HG02588 (cell line): ENCODE data around the gene ZNF836.
"Not testable (repeated sequence)": the region's sequence is repeated elsewhere in the genome, so short reads cannot be mapped to it uniquely, and the experiment has no call there.

ENCODE experiments used
- ATAC-seq: cut with Tn5 transposase; IDR thresholded peaks from one replicate; pipeline ENCODE4 v1.9.1; 2021; ENCODE audit warnings: mild to moderate bottlenecking, moderate library complexity; ENCODE audit not compliant: unreplicated experiment

Gene ZNF836

GRCh38 chr19:52171321-52172169, at the start of gene ZNF836:
TSS of gene ZNF836 (minus strand) at chr19:52171621. CDS start at chr19:52168072, 3,549 bp downstream.
- peak; percentile 77 for ATAC-seq

GRCh38 chr19:52221031-52221430, 49.6 kb upstream of the ZNF836 start:
- no peak for ATAC-seq

- ATAC-seq: no peak
These were observed 48.2 kb upstream of the ZNF836 start for GRCh38 chr19:52219611-52220010.

GRCh38 chr19:52217576-52217975, 46.2 kb upstream of the ZNF836 start:
- ATAC-seq: no peak

- ATAC-seq: no peak
These were observed 45.0 kb upstream of the ZNF836 start for GRCh38 chr19:52216401-52216800.

GRCh38 chr19:52214241-52214640, 42.8 kb upstream of the ZNF836 start:
- no peak for ATAC-seq

GRCh38 chr19:52212572-52213255, 41.3 kb upstream of the ZNF836 start:
- ATAC-seq: no peak

GRCh38 chr19:52211926-52212571, 40.6 kb upstream of the ZNF836 start:
- ATAC-seq: no peak

GRCh38 chr19:52211203-52211602, 39.8 kb upstream of the ZNF836 start:
- ATAC-seq: no peak

GRCh38 chr19:52206481-52206880, 35.1 kb upstream of the ZNF836 start:
- ATAC-seq: no peak

- not testable (repeated sequence) for ATAC-seq
These were observed 29.5 kb upstream of the ZNF836 start for GRCh38 chr19:52200755-52201391.

- no peak for ATAC-seq
These were observed 28.6 kb upstream of the ZNF836 start for GRCh38 chr19:52200044-52200443.

- no peak for ATAC-seq
These were observed 27.3 kb upstream of the ZNF836 start for GRCh38 chr19:52198678-52199077.

GRCh38 chr19:52197964-52198363, 26.5 kb upstream of the ZNF836 start:
- ATAC-seq: no peak

GRCh38 chr19:52196256-52196967, 25.0 kb upstream of the ZNF836 start:
- no peak for ATAC-seq

- no peak for ATAC-seq
These were observed 20.5 kb upstream of the ZNF836 start for GRCh38 chr19:52191951-52192350.

GRCh38 chr19:52191389-52191788, 20.0 kb upstream of the ZNF836 start:
- ATAC-seq: no peak

GRCh38 chr19:52190487-52191293, 19.3 kb upstream of the ZNF836 start:
- ATAC-seq: no peak

GRCh38 chr19:52189735-52190486, 18.5 kb upstream of the ZNF836 start, which contains the start of gene PPP2R1A:
TSS of gene PPP2R1A (plus strand) at chr19:52190052. CDS start at chr19:52190097, 45 bp downstream.
- peak; percentile 81 for ATAC-seq
